ENCODE measurements around the gene FAM72B.
"Not testable (repeated sequence)": the region's sequence is repeated elsewhere in the genome, so short reads cannot be mapped to it uniquely, and the experiment has no call there.

Gene FAM72B

GRCh38 chr1:121200232-121200631, 16.1 kb upstream of the FAM72B start:
- DNase-seq (ENCODE audit: low read depth) = not testable (repeated sequence)

- DNase-seq (ENCODE audit: low read depth) = not testable (repeated sequence)
Measured at GRCh38 chr1:121199763-121200162, 15.6 kb upstream of the FAM72B start.

- DNase-seq (ENCODE audit: low read depth) = not testable (repeated sequence)
Measured at GRCh38 chr1:121197095-121197882, 13.1 kb upstream of the FAM72B start.

- not testable (repeated sequence) for DNase-seq (ENCODE audit: low read depth)
Measured at GRCh38 chr1:121192512-121192911, 8.4 kb upstream of the FAM72B start.

- not testable (repeated sequence) for DNase-seq (ENCODE audit: low read depth)
Measured at GRCh38 chr1:121187914-121188313, 3.8 kb upstream of the FAM72B start.

GRCh38 chr1:121186191-121186590, 2.1 kb upstream of the FAM72B start:
- not testable (repeated sequence) for DNase-seq (ENCODE audit: low read depth)

- DNase-seq (ENCODE audit: low read depth) = not testable (repeated sequence)
Measured at GRCh38 chr1:121185140-121185708, 1.1 kb upstream of the FAM72B start.

- not testable (repeated sequence) for DNase-seq (ENCODE audit: low read depth)
Measured at GRCh38 chr1:121183867-121184266, 273 bp downstream of the FAM72B start.

GRCh38 chr1:121178197-121178596, 5.9 kb downstream of the FAM72B start:
- DNase-seq (ENCODE audit: low read depth) = not testable (repeated sequence)

- not testable (repeated sequence) for DNase-seq (ENCODE audit: low read depth)
Measured at GRCh38 chr1:121176649-121177048, 7.5 kb downstream of the FAM72B start.

- not testable (repeated sequence) for DNase-seq (ENCODE audit: low read depth)
Measured at GRCh38 chr1:121168152-121168668, 15.9 kb downstream of the FAM72B start.

GRCh38 chr1:121167225-121167738, 16.9 kb downstream of the FAM72B start:
- not testable (repeated sequence) for DNase-seq (ENCODE audit: low read depth)

GRCh38 chr1:121165296-121165695, 18.8 kb downstream of the FAM72B start:
- not testable (repeated sequence) for DNase-seq (ENCODE audit: low read depth)

- not testable (repeated sequence) for DNase-seq (ENCODE audit: low read depth)
Measured at GRCh38 chr1:121163850-121164757, 20.0 kb downstream of the FAM72B start.

GRCh38 chr1:121161199-121161901, 22.8 kb downstream of the FAM72B start:
- DNase-seq (ENCODE audit: low read depth) = not testable (repeated sequence)

- DNase-seq (ENCODE audit: low read depth) = not testable (repeated sequence)
Measured at GRCh38 chr1:121160118-121160517, 24.0 kb downstream of the FAM72B start.

- not testable (repeated sequence) for DNase-seq (ENCODE audit: low read depth)
Measured at GRCh38 chr1:121157609-121158008, 26.5 kb downstream of the FAM72B start.

GRCh38 chr1:121156958-121157603, 27.1 kb downstream of the FAM72B start:
- DNase-seq (ENCODE audit: low read depth) = not testable (repeated sequence)

- DNase-seq (ENCODE audit: low read depth) = not testable (repeated sequence)
Measured at GRCh38 chr1:121155671-121156358, 28.3 kb downstream of the FAM72B start.

- DNase-seq (ENCODE audit: low read depth) = not testable (repeated sequence)
Measured at GRCh38 chr1:121154811-121155210, 29.3 kb downstream of the FAM72B start.

Data from HS-27A (cell line).